Stimulated activated CD4-positive, alpha-beta T cell treated with anti-CD3 and anti-CD28 coated beads, Interleukin-4, amount 100 ng/mL, for 24 hours (primary cell): ENCODE data around the gene DGKI.

Experiments
- DNase-seq: peaks from one replicate; pipeline ENCODE4 v3.0.0-alpha.2; 2020

Gene DGKI

DNA sequence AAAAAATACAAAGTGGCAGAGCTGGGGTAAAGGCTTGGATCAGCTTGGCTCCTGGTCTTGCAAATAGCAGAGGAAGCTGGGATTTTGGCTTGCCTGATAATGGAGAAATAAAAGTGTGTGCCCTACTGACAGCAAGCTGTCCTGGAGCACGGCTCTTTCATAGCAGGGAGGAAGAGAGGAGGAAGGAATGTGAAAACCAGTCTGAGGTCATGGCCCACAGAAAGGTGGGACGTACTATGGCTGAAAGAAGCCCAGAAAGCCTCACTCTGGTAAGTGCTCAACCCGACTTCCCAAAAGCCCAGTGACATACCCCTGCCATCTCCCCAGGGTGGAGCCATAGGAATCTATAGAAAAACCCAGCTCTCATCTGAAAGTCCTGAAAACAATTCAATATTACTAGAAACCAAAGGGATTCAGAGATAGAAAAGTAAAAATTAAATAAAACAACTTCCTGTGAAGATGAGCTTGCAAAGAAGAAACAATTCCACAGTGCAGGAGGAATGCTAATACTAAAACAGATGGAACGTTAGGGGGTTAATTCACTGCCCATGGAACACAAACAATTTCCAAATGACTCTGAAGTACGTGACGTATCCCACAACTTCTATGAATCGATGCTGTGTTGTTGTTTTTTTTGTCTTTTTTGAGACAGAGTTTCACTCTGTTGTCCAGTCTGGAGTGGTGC lies 256.6 kb downstream of the DGKI start:
- no peak for DNase-seq

DNA sequence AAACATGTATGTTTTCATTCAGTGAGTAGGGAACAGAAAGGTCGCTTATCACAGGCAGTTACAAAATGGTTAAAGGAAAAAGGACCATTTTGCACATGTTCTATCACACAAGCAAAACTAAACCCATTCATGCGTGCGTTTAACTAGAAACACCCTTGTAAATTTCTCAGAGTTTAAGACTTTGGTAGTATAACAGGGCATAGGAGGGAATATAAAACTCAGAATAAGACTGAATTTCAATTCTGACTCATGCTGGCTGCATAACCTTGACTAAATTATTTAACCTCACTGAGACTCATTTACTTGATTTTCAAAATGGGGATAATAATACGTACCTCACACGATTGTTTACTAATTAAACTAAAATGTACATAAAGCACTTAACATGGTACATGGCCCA lies 259.4 kb downstream of the DGKI start:
- no peak for DNase-seq

DNA sequence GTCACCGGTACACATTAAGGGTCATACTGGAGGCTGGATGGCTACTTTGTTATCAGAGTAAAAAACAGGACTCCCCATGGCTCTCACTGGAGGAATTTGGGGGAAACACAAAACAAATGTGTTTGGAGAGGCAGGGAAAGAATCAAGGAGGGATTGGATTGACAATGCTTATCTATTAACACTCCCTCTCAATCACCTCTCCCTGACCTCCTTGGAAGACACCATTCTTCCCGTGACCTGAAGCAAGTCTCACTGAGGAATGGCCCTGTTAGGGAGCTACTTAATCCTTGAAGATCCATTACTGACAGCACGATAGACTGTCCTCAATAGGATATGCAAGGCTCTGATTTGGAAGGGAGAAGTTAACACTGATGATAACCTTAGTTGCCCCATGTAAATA lies 261.2 kb downstream of the DGKI start:
- no peak for DNase-seq

DNA sequence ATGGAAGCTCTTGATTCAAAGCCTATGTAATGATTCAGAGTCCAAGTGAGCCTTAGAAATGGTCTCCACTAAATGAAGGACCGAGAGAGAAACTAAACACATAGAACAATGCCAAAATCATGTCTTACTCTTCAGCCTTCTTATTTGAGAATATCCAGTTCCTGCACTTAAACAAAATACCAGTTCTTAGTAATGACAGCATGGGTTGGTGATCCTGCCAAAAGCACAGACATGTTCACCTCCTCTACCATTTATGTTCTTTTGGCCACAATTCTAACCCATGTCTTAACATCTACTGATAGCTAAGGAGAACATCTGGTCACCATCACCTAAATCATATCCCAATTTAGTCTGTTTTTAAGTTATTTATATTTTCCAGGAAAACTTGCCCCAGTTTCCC lies 263.6 kb downstream of the DGKI start:
- no peak for DNase-seq

DNA sequence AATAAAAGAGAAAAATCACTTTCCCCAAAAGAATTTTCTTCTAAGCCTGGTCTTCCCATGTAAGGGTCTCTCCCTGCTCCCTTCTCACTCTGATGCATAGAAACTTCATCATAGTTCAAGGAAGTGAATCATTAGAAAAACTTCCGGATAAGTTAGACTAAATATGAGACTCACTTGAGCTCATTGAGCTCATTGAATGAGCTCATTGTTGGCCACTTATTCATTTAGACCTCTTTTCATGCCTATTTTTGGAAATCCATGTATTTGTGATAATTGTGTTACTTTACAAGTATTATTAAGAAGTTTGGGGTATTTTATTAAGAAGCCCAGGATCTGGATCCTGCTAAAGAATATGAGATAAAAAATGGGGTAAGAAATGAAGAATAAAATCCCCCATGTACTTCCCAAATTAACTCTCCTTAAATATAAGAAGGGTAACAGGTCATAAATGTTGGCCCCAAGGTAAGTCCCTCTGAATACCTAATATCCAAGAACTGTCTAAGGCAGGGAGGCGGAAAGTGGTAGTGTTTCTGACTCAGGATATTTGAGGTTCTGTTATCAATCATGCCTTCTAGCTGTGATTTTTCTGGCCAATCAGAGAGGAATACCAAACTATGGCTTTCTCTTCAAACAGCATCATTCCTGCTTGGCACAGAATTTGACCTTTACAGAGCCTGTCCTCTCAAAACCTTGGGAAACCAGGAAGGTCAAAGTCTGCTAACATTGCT lies 266.7 kb downstream of the DGKI start:
- no peak for DNase-seq

DNA sequence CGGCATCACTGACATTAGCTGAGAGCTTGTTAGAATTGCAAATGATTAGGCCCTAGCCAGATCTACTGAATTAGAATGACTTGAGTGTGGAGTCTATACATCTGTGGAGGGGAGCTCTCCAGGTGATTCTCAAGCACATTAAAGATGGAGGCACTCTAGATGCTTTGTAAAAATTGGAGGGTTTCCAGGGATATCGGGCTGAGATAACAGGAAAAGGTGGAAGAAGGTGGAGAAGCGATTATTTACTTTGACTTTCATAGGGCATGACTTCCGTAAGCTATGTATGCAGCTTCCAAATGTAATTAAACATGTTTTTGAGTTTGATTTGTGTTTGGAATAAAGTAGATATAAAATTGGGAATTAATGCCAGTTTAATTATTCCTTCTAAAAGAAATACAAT lies 268.2 kb downstream of the DGKI start:
- DNase-seq: no peak

DNA sequence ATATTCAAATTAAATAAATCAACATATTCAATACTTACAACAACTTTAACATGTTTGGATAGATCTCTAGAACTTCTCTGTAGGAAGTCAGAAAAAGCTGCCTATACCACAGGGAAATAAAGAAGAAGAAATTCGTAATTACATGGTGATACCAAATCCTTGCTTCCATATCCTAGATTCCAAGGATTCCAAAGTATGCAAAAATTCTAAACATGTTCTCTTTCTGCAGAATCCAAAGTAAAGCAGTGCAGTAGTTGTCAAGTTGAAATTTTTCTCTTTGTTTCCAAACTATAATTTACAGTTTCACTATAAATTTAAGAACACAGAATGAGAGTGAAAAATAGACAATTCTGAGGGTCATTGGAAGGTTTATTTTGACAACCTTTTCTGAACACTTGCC lies 269.6 kb downstream of the DGKI start:
- no peak for DNase-seq

DNA sequence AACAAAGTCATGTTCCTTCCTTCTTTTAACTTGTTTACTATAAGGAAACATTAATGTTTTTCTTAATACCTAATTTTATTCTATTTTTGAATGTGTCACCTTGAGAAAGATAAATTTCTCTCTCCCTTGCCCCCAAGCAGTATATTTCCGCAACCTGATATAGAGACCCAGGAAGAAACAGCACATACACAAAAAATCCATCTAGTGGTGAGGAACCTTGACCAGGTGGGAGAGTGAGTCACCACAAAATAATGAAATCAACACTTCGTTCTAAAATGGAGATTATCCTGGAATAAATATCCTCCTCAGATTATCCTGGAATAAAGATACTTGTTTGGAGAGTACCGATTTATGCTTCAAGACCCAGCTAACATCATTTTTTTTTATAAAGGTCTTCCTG lies 270.3 kb downstream of the DGKI start:
- DNase-seq: no peak

DNA sequence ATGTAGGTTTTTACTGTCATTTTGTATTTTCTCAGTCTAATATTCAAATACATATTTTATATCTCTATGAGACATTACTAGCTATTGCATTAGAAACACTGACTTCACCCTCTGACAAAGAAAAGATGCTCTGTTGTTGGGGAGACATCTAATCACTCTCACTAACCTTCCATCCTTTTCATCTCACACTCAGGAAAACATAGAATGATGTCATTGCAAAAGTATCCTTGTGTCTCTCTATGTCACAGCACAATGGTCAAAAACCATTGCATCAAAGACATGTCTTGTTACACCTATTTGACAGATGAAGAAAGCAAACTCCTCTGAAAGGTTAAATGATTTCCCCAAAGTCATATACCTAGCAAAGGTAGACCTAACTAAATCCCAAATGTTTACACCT lies 272.0 kb downstream of the DGKI start:
- no peak for DNase-seq

DNA sequence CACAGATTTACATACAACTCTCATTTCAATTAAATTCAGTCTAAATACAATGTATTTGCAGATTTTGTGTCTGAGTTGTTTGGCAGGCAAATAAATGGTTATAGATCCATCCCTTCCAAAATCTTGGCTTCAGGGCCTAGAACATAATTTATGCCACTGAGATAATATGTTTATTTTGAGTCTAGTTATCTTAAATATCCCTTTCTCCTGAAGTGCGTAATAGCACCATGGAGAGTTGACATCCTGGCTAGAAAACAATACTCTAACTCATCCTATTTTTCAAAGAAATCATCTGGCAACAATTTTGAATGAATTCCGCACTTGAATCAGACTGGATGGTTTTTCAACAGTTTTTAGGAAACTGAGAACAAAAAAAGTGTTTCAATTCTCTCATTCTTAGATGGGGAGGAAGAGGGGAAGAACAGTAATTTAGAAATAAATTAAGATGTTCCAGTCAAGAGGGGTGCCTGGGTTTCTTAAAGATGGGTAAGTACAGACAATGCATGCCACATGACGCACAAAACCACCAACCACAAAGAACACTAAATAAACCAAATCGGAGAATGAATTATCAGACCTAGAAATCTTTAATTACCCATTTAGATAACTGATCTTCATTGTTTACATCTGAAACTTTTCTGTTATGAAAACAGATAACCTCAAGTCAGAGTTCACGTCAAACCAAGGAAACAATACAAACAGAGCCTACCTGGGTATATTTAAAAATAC lies 274.6 kb downstream of the DGKI start:
- DNase-seq: no peak

DNA sequence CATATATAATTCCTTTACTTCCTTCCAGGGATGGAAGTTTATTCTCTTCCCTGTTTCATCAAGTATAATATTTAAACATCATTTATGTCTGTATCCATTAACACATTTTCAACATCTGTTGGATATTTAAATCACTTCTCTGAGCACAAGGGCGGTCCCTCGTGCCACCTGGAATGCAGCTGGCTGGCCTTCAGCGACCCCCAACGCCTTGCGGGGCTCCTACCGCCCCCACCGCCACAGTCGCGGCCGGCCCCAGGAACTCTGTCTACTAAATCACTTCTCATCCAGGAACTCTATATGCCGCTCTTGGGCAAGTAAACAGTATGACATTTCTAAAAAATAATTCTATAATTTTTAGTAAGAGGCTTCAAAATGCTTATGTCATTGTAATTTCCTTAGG lies 282.1 kb downstream of the DGKI start:
- no peak for DNase-seq

DNA sequence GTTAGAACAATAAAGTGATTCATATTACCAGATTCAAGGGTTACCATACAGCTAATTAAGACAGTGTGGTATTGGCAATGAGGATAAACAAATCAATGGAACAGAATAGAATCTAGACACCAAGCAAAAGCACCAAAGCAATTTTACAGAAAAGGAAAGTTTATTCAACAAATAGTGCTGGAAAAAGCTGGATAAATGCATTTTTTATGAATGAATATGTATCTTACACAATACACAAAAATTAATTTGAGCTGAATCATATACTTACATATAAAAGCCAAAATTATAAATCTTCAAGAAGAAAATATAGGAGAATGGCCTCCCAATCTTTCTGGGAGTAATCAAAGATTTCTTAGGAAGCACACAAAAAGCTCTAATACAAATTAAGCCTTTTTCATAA lies 282.8 kb downstream of the DGKI start:
- no peak for DNase-seq

DNA sequence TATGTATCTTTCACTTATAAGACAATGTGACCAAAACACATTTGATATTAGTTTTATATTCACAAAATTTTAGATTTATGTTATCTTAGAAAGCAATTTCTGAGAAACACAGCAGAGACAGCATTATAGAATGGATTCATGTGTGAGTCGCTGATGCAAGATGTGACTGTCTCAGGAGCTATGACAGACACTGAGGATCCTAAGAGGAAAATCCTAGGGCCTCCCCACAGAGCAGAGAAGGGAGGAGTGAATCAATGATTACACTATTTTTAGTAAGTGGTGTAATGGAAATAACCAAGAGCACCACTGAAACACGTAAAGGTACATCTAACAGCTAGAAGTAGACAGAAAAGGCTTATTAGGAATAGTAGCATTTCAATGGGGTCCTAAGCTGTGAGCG lies 299.3 kb downstream of the DGKI start:
- DNase-seq: no peak

DNA sequence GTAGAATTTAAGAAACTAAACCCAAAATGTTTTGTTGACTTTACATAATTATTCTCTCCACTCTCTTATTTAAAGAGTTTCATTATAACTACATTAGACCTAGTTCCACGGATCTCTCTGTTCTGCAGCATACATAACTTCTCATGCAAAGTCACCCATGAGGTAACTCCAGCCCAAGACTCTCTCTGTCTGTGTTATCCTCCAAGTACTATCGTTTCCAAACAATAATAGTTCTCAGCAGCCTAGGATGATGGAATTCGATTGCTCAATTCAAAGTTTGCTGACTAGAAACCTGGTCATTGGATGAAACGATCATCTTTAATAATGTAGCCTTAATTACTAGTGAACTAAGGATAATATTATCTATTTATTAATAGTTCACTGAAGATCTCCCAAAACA lies 300.1 kb downstream of the DGKI start:
- DNase-seq: no peak

DNA sequence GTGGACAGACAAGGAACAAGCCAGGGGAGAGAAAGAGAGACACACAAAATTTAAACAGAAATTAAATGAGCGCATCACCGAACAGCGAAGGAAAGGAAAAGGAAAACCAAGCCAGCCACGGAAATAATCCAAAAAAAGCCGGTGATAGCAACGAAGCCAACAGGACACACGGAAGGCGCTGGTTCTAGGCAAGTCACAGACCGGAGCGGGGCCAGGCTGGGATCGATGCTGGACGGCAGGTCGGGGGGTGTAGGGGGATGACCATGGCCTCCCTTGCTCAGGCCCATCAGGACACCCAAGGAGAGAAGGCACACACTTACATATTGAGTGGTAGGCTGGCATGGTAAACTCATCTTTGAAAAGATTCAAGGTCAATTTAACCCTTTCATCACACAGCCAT lies 300.8 kb downstream of the DGKI start:
- no peak for DNase-seq

DNA sequence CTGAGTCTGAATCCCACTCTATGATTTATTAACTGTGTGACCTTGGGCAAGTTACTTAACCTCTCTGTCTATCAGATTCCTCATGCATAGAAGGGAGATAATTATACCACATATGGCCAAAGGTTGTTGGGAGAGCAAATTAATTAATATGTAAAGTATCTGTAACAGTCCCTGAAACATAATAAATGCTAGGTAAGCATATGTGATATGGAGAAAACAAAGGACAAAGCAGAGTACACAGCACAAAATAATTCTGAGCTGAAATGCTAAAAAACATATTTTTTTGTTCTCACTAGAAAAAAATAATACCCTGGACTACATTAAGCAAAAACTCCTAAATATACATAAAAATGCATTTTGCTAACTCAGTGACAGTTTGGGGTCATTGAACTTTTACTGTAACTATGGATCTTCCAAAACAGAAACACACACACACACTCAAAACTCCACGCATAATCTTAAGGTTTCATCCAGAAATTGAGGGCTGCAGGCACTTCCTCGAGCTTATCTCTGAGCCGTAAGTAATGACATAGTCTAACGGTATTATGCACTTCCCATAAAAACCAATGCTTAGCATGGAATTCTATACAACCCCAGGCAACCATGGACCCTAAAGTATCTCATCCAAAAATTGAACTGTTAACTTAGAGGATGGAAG lies 301.6 kb downstream of the DGKI start:
- DNase-seq: no peak

DNA sequence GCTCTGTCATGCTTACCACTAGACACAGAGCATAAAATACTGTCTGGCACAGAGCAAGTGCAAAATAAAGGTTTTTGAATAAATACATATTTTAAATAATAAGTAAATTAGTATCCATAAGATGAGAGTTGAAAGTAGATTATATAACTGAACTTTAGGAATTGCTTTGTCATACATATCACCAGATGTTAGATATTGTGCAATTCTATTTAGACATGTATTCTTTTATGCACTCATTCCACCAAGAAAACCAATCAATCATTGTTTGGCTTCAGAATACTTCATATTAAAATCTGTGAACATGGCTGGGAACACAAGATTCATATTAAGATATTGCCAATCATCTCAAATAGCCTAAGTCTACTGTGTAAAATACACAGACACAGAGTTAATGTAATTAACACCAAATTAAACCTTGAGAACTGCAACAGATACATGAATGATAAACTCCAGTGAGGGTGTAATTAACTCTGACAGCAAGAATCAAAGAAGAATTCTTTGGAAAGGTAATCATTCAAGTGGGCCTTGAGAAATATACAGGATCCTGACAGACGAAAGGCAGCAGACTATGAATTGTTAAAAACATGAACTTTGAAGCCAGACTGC lies 302.2 kb downstream of the DGKI start:
- DNase-seq: no peak

DNA sequence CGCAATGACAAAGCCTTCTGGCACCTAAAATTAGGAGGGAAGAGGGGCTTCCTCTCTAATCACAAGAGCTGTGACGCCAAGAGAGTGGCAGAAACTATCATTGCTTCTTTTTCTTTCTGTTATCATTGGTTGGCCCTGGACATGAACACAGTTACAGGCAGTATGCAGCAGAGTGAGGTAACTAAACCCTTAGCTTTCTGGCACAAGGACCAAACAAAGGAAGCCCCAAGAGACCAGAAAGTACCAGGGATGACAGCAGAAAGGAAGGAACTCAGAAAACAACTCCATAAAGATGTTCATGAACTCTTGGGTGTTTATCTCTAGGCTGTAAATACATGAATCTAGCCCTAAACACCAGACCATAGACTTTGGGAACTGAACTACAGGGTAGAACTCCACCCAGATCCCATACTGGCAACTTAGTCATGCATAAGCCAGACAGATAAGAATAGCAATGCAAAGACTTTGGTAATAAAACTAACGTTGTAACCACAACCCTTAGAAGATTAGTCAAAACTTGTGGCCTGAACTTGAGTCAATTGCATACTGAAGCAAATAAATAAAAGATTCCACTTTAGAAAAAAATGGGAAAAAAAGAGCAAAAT lies 307.6 kb downstream of the DGKI start:
- no peak for DNase-seq

DNA sequence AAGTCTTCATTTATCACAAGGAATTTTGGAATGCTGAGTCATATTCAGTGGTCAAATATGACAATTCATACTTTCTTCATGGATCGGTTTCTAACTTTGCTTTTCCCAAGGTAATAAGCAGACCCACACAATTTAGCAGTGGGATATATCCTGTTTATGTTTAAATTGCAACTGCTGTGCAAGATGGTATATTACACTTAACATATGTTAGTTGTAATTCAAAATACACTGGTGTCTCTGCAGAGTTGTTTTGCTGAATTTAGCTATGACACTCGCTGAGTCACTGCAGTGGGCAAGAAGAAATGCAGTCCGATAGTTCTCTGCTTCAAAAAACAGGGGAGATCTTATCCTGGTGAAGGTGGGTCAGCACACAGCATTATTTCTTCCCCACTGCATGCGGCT lies 308.4 kb downstream of the DGKI start:
- DNase-seq: no peak

DNA sequence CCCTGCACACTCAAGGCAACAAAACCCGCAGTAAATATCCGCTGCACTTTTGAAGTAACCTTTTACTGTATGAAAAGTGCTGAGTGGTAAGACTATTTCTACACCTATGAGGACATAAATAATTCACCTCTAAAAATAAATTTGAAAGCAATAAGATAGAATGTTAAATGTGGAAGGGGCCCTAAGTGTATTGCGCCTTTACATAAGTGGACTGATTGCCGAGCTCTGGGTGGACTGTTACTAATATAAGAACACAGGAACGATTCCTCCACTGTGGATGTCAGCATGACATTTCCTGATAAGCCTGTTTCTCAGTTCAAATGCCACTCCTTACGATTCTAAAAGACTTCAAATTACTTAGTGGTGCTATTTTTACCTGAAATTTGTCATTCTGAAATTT lies 311.2 kb downstream of the DGKI start:
- no peak for DNase-seq

DNA sequence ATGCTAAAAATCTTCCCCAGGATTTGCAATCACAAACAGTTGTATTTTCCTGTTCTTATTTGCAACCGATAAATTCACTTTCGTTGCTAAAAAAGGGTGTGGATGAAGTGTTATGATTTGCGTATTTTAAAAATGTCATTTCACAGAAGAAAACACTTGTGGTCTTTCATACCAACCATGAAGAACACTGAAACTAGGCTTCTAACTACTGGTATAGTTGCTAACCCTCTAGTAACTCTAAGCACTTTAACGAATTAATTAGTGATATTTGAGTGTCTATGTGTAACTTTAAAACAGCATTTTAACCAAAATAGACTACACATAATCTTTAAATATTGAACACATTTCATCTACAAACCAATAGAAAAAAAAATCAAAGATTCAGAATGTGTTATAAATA lies 315.1 kb downstream of the DGKI start:
- DNase-seq: no peak

DNA sequence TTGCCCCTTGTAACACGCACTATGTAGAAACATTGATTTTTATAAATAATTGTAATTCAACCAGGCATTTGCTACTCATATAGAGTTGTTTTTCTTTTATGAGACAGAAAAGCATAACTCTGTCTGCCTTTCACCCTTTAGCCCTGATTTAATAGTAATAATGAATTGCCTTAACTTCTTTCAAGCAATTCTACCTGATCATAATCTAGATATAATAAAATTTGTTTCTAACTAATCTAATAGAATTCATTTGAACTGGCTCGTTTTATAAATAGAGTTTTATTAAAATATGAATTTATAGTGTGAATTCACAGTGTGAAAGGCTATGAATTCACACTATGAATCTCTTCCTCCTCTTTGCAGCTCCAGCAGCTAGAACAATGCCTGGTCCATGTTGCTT lies 319.1 kb downstream of the DGKI start:
- DNase-seq: no peak

DNA sequence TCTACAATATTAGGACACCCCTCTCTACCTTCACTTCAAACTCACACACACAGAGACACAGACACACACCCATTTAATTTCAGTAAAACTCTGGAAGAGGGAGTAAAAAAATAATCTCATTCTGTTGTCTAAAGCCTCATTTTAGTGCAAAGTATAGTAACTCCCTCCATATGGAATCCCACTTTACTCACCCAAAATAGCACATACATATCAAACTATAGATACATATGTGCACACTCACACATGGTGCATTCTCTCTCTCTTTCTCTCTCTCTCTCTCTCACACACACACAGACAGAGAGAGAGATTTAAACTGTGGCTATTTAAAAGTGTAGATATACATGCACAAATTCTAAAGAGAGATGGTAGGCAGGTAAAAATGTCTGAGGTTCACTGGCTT lies 323.6 kb downstream of the DGKI start:
- DNase-seq: no peak
